ENCODE results near the gene PCDHGC4.

Gene PCDHGC4

GRCh38 chr5:141528291-141528984 lies 43.6 kb downstream of the PCDHGC4 start:
- no peaks in the 10 kb centered on the region for H3K27me3 ChIP-seq (replicated peaks in 2 of 5; ENCODE audit: control insufficient read depth in 4 of 5, insufficient read depth in 5 of 5, low read length in 4 of 5)
- peaks cover 9 to 87% (median 51%) of the 10 kb centered on the region in 4 experiments for H3K36me3 ChIP-seq (ENCODE audit: control insufficient read depth in 4 of 4, insufficient read depth in 4 of 4, low read length in 3 of 4)
- 100% methylated on average over 11 of the region's 11 CpGs for WGBS (ENCODE audit: insufficient coverage)
- H3K4me1 ChIP-seq (ENCODE audit: control extremely low read depth in 1 of 4, control insufficient read depth in 4 of 4, insufficient read depth in 4 of 4, low read length in 3 of 4): no peaks in the 10 kb centered on the region
- no peak overlapping the region for H3K4me3 ChIP-seq (ENCODE audit: control insufficient read depth in 1 of 7, extremely low read depth in 1 of 7, insufficient read depth in 4 of 7, low read depth in 2 of 7, low read length in 6 of 7)
- no peaks in the 10 kb centered on the region for H3K9me3 ChIP-seq (ENCODE audit: control extremely low read depth in 1 of 5, control insufficient read depth in 4 of 5, insufficient read depth in 2 of 5, low read depth in 1 of 5, low read length in 4 of 5)
- H3K27ac ChIP-seq (ENCODE audit: insufficient read depth in 1 of 2, low read depth in 1 of 2, low read length in 2 of 2, poor library complexity in 1 of 2, severe bottlenecking in 2 of 2): no peak overlapping the region
- ChIA-PET CTCF (interaction anchor here (0.8 to 10.3 kb wide), 14 partner anchors 7 to 158 kb away, joined by 3 to 178 read pairs (median 5); partner anchors contain the start of genes PCDHGA10, PCDHGA12 and PCDHGC3), POLR2A (no interaction called here)
- DNase-seq: no peak

GRCh38 chr5:141529002-141529401 lies 44.2 kb downstream of the PCDHGC4 start:
- ChIA-PET POLR2A (no interaction called here), CTCF (interaction anchor here (0.8 to 10.3 kb wide), 10 partner anchors 9 to 158 kb away, joined by 3 to 178 read pairs (median 6); partner anchors contain the start of genes PCDHGA10 and PCDHGA12)
- H3K4me1 ChIP-seq (ENCODE audit: control extremely low read depth in 1 of 4, control insufficient read depth in 4 of 4, insufficient read depth in 4 of 4, low read length in 3 of 4): no peaks in the 10 kb centered on the region
- H3K27ac ChIP-seq (ENCODE audit: insufficient read depth in 1 of 2, low read depth in 1 of 2, low read length in 2 of 2, poor library complexity in 1 of 2, severe bottlenecking in 2 of 2): no peak overlapping the region
- H3K27me3 ChIP-seq (replicated peaks in 2 of 5; ENCODE audit: control insufficient read depth in 4 of 5, insufficient read depth in 5 of 5, low read length in 4 of 5): no peaks in the 10 kb centered on the region
- 100% methylated on average over 3 of the region's 5 CpGs for WGBS (ENCODE audit: insufficient coverage)
- no peaks in the 10 kb centered on the region for H3K9me3 ChIP-seq (ENCODE audit: control extremely low read depth in 1 of 5, control insufficient read depth in 4 of 5, insufficient read depth in 2 of 5, low read depth in 1 of 5, low read length in 4 of 5)
- H3K36me3 ChIP-seq (ENCODE audit: control insufficient read depth in 4 of 4, insufficient read depth in 4 of 4, low read length in 3 of 4): peaks cover 13 to 86% (median 52%) of the 10 kb centered on the region in 4 experiments
- no peak overlapping the region for H3K4me3 ChIP-seq (ENCODE audit: control insufficient read depth in 1 of 7, extremely low read depth in 1 of 7, insufficient read depth in 4 of 7, low read depth in 2 of 7, low read length in 6 of 7)
- no peak for DNase-seq

- 98% methylated on average over 6 of the region's 7 CpGs for WGBS (ENCODE audit: insufficient coverage)
- Histone ChIP-seq H3K4me3 (ENCODE audit: control insufficient read depth in 1 of 7, extremely low read depth in 1 of 7, insufficient read depth in 4 of 7, low read depth in 2 of 7, low read length in 6 of 7) (no peak overlapping the region), H3K27ac (ENCODE audit: insufficient read depth in 1 of 2, low read depth in 1 of 2, low read length in 2 of 2, poor library complexity in 1 of 2, severe bottlenecking in 2 of 2) (no peak overlapping the region), H3K36me3 (ENCODE audit: control insufficient read depth in 4 of 4, insufficient read depth in 4 of 4, low read length in 3 of 4) (peaks cover 13 to 86% (median 56%) of the 10 kb centered on the region in 4 experiments), H3K27me3 (replicated peaks in 2 of 5; ENCODE audit: control insufficient read depth in 4 of 5, insufficient read depth in 5 of 5, low read length in 4 of 5) (no peaks in the 10 kb centered on the region), H3K9me3 (ENCODE audit: control extremely low read depth in 1 of 5, control insufficient read depth in 4 of 5, insufficient read depth in 2 of 5, low read depth in 1 of 5, low read length in 4 of 5) (no peaks in the 10 kb centered on the region), H3K4me1 (ENCODE audit: control extremely low read depth in 1 of 4, control insufficient read depth in 4 of 4, insufficient read depth in 4 of 4, low read length in 3 of 4) (no peaks in the 10 kb centered on the region)
- ChIA-PET CTCF (interaction anchor here (2.7 to 10.3 kb wide), 3 partner anchors 19 to 34 kb away, joined by 14 to 178 read pairs (median 22); no protein-coding TSS in a partner anchor), POLR2A (no interaction called here)
- no peak for DNase-seq
These were observed 45.0 kb downstream of the PCDHGC4 start for GRCh38 chr5:141529873-141530272.

GRCh38 chr5:141532726-141533125 lies 47.9 kb downstream of the PCDHGC4 start:
- H3K9me3 ChIP-seq (ENCODE audit: control extremely low read depth in 1 of 5, control insufficient read depth in 4 of 5, insufficient read depth in 2 of 5, low read depth in 1 of 5, low read length in 4 of 5): no peaks in the 10 kb centered on the region
- WGBS (ENCODE audit: insufficient coverage): no CpG with 5 or more reads among the region's 1 CpG
- H3K36me3 ChIP-seq (ENCODE audit: control insufficient read depth in 4 of 4, insufficient read depth in 4 of 4, low read length in 3 of 4): peaks cover 16 to 73% (median 43%) of the 10 kb centered on the region in 4 experiments
- CTCF ChIA-PET: interaction anchor here (0.7 to 8.1 kb wide), 5 partner anchors 8 to 243 kb away, joined by 3 to 54 read pairs (median 3); no protein-coding TSS in a partner anchor
- POLR2A ChIA-PET: no interaction called here
- no peak for DNase-seq
- H3K27me3 ChIP-seq (replicated peaks in 2 of 5; ENCODE audit: control insufficient read depth in 4 of 5, insufficient read depth in 5 of 5, low read length in 4 of 5): no peaks in the 10 kb centered on the region
- H3K4me3 ChIP-seq (ENCODE audit: control insufficient read depth in 1 of 7, extremely low read depth in 1 of 7, insufficient read depth in 4 of 7, low read depth in 2 of 7, low read length in 6 of 7): no peak overlapping the region
- no peak overlapping the region for H3K27ac ChIP-seq (ENCODE audit: insufficient read depth in 1 of 2, low read depth in 1 of 2, low read length in 2 of 2, poor library complexity in 1 of 2, severe bottlenecking in 2 of 2)
- H3K4me1 ChIP-seq (ENCODE audit: control extremely low read depth in 1 of 4, control insufficient read depth in 4 of 4, insufficient read depth in 4 of 4, low read length in 3 of 4): no peaks in the 10 kb centered on the region

GRCh38 chr5:141533897-141534296 lies 49.1 kb downstream of the PCDHGC4 start:
- H3K9me3 ChIP-seq (ENCODE audit: control extremely low read depth in 1 of 5, control insufficient read depth in 4 of 5, insufficient read depth in 2 of 5, low read depth in 1 of 5, low read length in 4 of 5): no peaks in the 10 kb centered on the region
- no peaks in the 10 kb centered on the region for H3K27me3 ChIP-seq (replicated peaks in 2 of 5; ENCODE audit: control insufficient read depth in 4 of 5, insufficient read depth in 5 of 5, low read length in 4 of 5)
- no peak overlapping the region for H3K4me3 ChIP-seq (ENCODE audit: control insufficient read depth in 1 of 7, extremely low read depth in 1 of 7, insufficient read depth in 4 of 7, low read depth in 2 of 7, low read length in 6 of 7)
- ChIA-PET CTCF (interaction anchor here (0.8 to 8.1 kb wide), 8 partner anchors 9 to 123 kb away, joined by 3 to 54 read pairs (median 3); partner anchors contain the start of genes PCDHGA10 and PCDHGA12), POLR2A (no interaction called here)
- no peak overlapping the region for H3K27ac ChIP-seq (ENCODE audit: insufficient read depth in 1 of 2, low read depth in 1 of 2, low read length in 2 of 2, poor library complexity in 1 of 2, severe bottlenecking in 2 of 2)
- WGBS (ENCODE audit: insufficient coverage): no CpG with 5 or more reads among the region's 1 CpG
- no peak for DNase-seq
- H3K36me3 ChIP-seq (ENCODE audit: control insufficient read depth in 4 of 4, insufficient read depth in 4 of 4, low read length in 3 of 4): peaks cover 10 to 61% (median 34%) of the 10 kb centered on the region in 4 experiments
- no peaks in the 10 kb centered on the region for H3K4me1 ChIP-seq (ENCODE audit: control extremely low read depth in 1 of 4, control insufficient read depth in 4 of 4, insufficient read depth in 4 of 4, low read length in 3 of 4)

- Histone ChIP-seq H3K4me3 (ENCODE audit: control insufficient read depth in 1 of 7, extremely low read depth in 1 of 7, insufficient read depth in 4 of 7, low read depth in 2 of 7, low read length in 6 of 7) (no peak overlapping the region), H3K4me1 (ENCODE audit: control extremely low read depth in 1 of 4, control insufficient read depth in 4 of 4, insufficient read depth in 4 of 4, low read length in 3 of 4) (no peaks in the 10 kb centered on the region), H3K36me3 (ENCODE audit: control insufficient read depth in 4 of 4, insufficient read depth in 4 of 4, low read length in 3 of 4) (peaks cover 10 to 54% (median 33%) of the 10 kb centered on the region in 4 experiments), H3K27ac (ENCODE audit: insufficient read depth in 1 of 2, low read depth in 1 of 2, low read length in 2 of 2, poor library complexity in 1 of 2, severe bottlenecking in 2 of 2) (no peak overlapping the region), H3K9me3 (ENCODE audit: control extremely low read depth in 1 of 5, control insufficient read depth in 4 of 5, insufficient read depth in 2 of 5, low read depth in 1 of 5, low read length in 4 of 5) (no peaks in the 10 kb centered on the region), H3K27me3 (replicated peaks in 2 of 5; ENCODE audit: control insufficient read depth in 4 of 5, insufficient read depth in 5 of 5, low read length in 4 of 5) (no peaks in the 10 kb centered on the region)
- CTCF ChIA-PET: interaction anchor here (1.0 to 8.1 kb wide), 4 partner anchors 10 to 23 kb away, joined by 3 to 54 read pairs (median 4); no protein-coding TSS in a partner anchor
- no peak for DNase-seq
- POLR2A ChIA-PET: no interaction called here
- WGBS (ENCODE audit: insufficient coverage): 100% methylated on average over 2 of the region's 4 CpGs
These were observed 49.8 kb downstream of the PCDHGC4 start for GRCh38 chr5:141534492-141535213.

All from common myeloid progenitor, CD34-positive (primary cell).